GM12878 (cell line): ENCODE measurements around the gene TCOF1. TPM values are rescaled to one million over a fixed set of nuclear protein-coding genes. Genes with fewer than 3 reads are reported as not detected.

Source experiments
- BRCA1 ChIP-seq: IDR thresholded peaks from 2 replicates; pipeline ENCODE4 v1.6.1; 2011; ENCODE audit warnings: low read depth, low read length, improper control_type of control experiment
- IKZF2 ChIP-seq, 2 experiments: fragments of 450-650 bp; IDR thresholded peaks; 2 replicates each; pipeline ENCODE4 v1.6.1; 2017; ENCODE audit warnings: mild to moderate bottlenecking in 2 of 2, moderate library complexity in 2 of 2
- RB1 ChIP-seq: fragments of 450-650 bp; formaldehyde crosslinking; IDR thresholded peaks from 2 replicates; pipeline ENCODE4 v1.6.1; 2017; ENCODE audit warnings: mild to moderate bottlenecking, borderline replicate concordance
- SMAD1 ChIP-seq: fragments of 450-650 bp; IDR thresholded peaks from 2 replicates; pipeline ENCODE4 v1.6.1; 2018; ENCODE audit warnings: mild to moderate bottlenecking, low read depth; ENCODE audit not compliant: partially characterized antibody
- WRNIP1 ChIP-seq: IDR thresholded peaks from 2 replicates; pipeline ENCODE4 v1.6.1; 2011; ENCODE audit warnings: low read depth, low read length, improper control_type of control experiment, borderline replicate concordance
- ZNF207 ChIP-seq: fragments of 450-650 bp; IDR thresholded peaks from 2 replicates; pipeline ENCODE4 v1.6.1; 2014; ENCODE audit warnings: antibody characterized with exemption, mild to moderate bottlenecking, borderline replicate concordance
- polyA plus RNA-seq, 11 experiments: library from polyadenylated mRNA; depleted of rRNA in 4 of 11; unstranded in 6 of 11; stranded (reverse) in 5 of 11; fragments of >200 nt; fragmentation: Nextera tagmentation in 4 of 11; fragmentation: Illumina TruSeq in 1 of 11; extraction: Ambion mirVana in 4 of 11; extraction: Trizol in 1 of 11; gene quantifications; 1 replicate in 1 of 11; 2 replicates in 10 of 11; pipeline versions ENCODE4 v1.2.1 to v1.2.3, GENCODE V29; 2011 to 2016; ENCODE audit warnings: inconsistent platforms in 2 of 11, missing spikeins in 2 of 11, low read depth in 1 of 11
- total RNA-seq, 4 experiments: library from RNA; depleted of rRNA in 3 of 4; stranded (reverse); fragments of >200 nt in 3 of 4; fragmentation: Illumina TruSeq in 1 of 4; extraction: Trizol in 1 of 4; gene quantifications; 2 replicates each; pipeline versions ENCODE4 v1.2.1 to v1.2.3, GENCODE V29; 2013 to 2021
- TF ChIP-seq, protein P1 (sequence below): fragments of 450-650 bp; formaldehyde crosslinking; IDR thresholded peaks from 2 replicates; pipeline ENCODE4 v1.4.0; 2020; ENCODE audit warnings: mild to moderate bottlenecking, moderate library complexity
- TF ChIP-seq, protein P2 (sequence below): fragments of 450-650 bp; IDR thresholded peaks from 2 replicates; pipeline ENCODE4 v1.6.1; 2017; ENCODE audit warnings: mild to moderate bottlenecking, low read depth, inconsistent platforms; ENCODE audit not compliant: poor library complexity, severe bottlenecking

The TCOF1 gene
- total and polyA plus RNA-seq, 10 of the 15 experiments (the other 5 are each of a cell fraction or from before 2014, with no cell fraction given), result 8.7 to 83.9 (median 38.9) TPM

DNA sequence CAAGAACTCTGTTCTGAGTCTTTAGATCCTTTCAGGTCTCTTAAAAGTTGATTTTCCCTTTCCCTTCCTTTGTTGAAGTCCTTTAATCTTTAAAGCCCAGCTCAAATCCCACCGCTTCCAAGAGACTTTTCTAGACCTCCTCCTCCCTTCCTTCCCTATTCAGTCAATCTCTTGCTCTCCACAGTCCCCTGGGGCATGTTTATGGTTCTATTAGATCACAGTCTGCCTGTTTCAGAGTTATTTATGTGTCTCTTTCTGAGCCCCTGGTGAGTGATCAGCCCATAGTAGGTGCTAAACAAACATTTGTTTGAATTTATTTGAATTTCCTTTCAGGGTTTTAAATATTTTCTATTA lies 47.6 kb upstream of the TCOF1 start (continued):
- no peak for TF ChIP-seq ZNF207
- no peak for TF ChIP-seq BRCA1
- no peak for TF ChIP-seq RB1
- TF ChIP-seq, protein P1, sequence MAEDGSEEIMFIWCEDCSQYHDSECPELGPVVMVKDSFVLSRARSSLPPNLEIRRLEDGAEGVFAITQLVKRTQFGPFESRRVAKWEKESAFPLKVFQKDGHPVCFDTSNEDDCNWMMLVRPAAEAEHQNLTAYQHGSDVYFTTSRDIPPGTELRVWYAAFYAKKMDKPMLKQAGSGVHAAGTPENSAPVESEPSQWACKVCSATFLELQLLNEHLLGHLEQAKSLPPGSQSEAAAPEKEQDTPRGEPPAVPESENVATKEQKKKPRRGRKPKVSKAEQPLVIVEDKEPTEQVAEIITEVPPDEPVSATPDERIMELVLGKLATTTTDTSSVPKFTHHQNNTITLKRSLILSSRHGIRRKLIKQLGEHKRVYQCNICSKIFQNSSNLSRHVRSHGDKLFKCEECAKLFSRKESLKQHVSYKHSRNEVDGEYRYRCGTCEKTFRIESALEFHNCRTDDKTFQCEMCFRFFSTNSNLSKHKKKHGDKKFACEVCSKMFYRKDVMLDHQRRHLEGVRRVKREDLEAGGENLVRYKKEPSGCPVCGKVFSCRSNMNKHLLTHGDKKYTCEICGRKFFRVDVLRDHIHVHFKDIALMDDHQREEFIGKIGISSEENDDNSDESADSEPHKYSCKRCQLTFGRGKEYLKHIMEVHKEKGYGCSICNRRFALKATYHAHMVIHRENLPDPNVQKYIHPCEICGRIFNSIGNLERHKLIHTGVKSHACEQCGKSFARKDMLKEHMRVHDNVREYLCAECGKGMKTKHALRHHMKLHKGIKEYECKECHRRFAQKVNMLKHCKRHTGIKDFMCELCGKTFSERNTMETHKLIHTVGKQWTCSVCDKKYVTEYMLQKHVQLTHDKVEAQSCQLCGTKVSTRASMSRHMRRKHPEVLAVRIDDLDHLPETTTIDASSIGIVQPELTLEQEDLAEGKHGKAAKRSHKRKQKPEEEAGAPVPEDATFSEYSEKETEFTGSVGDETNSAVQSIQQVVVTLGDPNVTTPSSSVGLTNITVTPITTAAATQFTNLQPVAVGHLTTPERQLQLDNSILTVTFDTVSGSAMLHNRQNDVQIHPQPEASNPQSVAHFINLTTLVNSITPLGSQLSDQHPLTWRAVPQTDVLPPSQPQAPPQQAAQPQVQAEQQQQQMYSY (CRISPR knock-in tag), result no peak
- no peak for TF ChIP-seq WRNIP1
- TF ChIP-seq, protein P2, sequence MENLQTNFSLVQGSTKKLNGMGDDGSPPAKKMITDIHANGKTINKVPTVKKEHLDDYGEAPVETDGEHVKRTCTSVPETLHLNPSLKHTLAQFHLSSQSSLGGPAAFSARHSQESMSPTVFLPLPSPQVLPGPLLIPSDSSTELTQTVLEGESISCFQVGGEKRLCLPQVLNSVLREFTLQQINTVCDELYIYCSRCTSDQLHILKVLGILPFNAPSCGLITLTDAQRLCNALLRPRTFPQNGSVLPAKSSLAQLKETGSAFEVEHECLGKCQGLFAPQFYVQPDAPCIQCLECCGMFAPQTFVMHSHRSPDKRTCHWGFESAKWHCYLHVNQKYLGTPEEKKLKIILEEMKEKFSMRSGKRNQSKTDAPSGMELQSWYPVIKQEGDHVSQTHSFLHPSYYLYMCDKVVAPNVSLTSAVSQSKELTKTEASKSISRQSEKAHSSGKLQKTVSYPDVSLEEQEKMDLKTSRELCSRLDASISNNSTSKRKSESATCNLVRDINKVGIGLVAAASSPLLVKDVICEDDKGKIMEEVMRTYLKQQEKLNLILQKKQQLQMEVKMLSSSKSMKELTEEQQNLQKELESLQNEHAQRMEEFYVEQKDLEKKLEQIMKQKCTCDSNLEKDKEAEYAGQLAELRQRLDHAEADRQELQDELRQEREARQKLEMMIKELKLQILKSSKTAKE, result no peak
- TF ChIP-seq IKZF2 (IDR thresholded peaks at IDR 0.05), result no peak
- TF ChIP-seq SMAD1, result no peak
